ENCODE measurements around the gene CPNE5. TPM values are rescaled to one million over a fixed set of nuclear protein-coding genes. Genes with fewer than 3 reads are reported as not detected.

Gene CPNE5
- total RNA-seq, 1 experiment from 2014 or later: not detected

GRCh38 chr6:36701401-36701991, 137.7 kb downstream of the CPNE5 start:
- BruUV-seq (replicated peaks): no TSS peak
- intact Hi-C loops (cut with micrococcal nuclease; ENCODE audit: unreplicated experiment): loop anchor here (1.0 kb wide), 1 partner anchor 78 kb away; no protein-coding TSS in a partner anchor
- TF ChIP-seq, protein P1, sequence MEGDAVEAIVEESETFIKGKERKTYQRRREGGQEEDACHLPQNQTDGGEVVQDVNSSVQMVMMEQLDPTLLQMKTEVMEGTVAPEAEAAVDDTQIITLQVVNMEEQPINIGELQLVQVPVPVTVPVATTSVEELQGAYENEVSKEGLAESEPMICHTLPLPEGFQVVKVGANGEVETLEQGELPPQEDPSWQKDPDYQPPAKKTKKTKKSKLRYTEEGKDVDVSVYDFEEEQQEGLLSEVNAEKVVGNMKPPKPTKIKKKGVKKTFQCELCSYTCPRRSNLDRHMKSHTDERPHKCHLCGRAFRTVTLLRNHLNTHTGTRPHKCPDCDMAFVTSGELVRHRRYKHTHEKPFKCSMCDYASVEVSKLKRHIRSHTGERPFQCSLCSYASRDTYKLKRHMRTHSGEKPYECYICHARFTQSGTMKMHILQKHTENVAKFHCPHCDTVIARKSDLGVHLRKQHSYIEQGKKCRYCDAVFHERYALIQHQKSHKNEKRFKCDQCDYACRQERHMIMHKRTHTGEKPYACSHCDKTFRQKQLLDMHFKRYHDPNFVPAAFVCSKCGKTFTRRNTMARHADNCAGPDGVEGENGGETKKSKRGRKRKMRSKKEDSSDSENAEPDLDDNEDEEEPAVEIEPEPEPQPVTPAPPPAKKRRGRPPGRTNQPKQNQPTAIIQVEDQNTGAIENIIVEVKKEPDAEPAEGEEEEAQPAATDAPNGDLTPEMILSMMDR (IDR thresholded peaks at IDR 0.05; ENCODE audit: insufficient read depth in 1 of 2, low read depth in 1 of 2, low read length in 1 of 2, severe bottlenecking in 1 of 2, unreplicated experiment in 1 of 2): peak in 1 of 2 experiments; percentile 26
- Mint-ChIP-seq H3K9me3 (ENCODE audit: unreplicated experiment) (no peaks in the 10 kb centered on the region), H3K4me3 (ENCODE audit: unreplicated experiment) (no peak overlapping the region), H3K27ac (ENCODE audit: unreplicated experiment) (no peak overlapping the region), H3K4me1 (ENCODE audit: low read depth, unreplicated experiment) (no peaks in the 10 kb centered on the region), H3K36me3 (ENCODE audit: insufficient read depth, unreplicated experiment) (no peaks in the 10 kb centered on the region), H3K27me3 (ENCODE audit: insufficient read depth, unreplicated experiment) (peaks cover 13% of the 10 kb centered on the region)
- H3K4me3 ChIP-seq (ENCODE audit: low read depth, low read length): no peak overlapping the region
- DNase-seq: no peak
- H3K4me1 ChIP-seq: no peaks in the 10 kb centered on the region
- no peaks in the 10 kb centered on the region for H3K36me3 ChIP-seq (ENCODE audit: control insufficient read depth, insufficient read depth, low read length)
- no peaks in the 10 kb centered on the region for H3K27me3 ChIP-seq (replicated peaks; ENCODE audit: control insufficient read depth, insufficient read depth, low read length)
- ChIA-PET CTCF (no interaction called here), POLR2A (no interaction called here)
- no peaks in the 10 kb centered on the region for H3K9me3 ChIP-seq

GRCh38 chr6:36700831-36701230, 138.4 kb downstream of the CPNE5 start:
- DNase-seq: no peak
- intact Hi-C loops (cut with micrococcal nuclease; ENCODE audit: unreplicated experiment): loop anchor here (1.0 kb wide), 1 partner anchor 78 kb away; no protein-coding TSS in a partner anchor
- H3K4me3 Mint-ChIP-seq (ENCODE audit: unreplicated experiment): no peak overlapping the region
- H3K4me3 ChIP-seq (ENCODE audit: low read depth, low read length): no peak overlapping the region
- ChIA-PET POLR2A (no interaction called here), CTCF (interaction anchor here (0.5 kb wide), 1 partner anchor 73 kb away, joined by 3 read pairs; no protein-coding TSS in a partner anchor)
- H3K27me3 Mint-ChIP-seq (ENCODE audit: insufficient read depth, unreplicated experiment): peaks cover 13% of the 10 kb centered on the region
- H3K27me3 ChIP-seq (replicated peaks; ENCODE audit: control insufficient read depth, insufficient read depth, low read length): no peaks in the 10 kb centered on the region
- BruUV-seq (replicated peaks): no TSS peak
- TF ChIP-seq, protein P1 (IDR thresholded peaks at IDR 0.05; ENCODE audit: insufficient read depth in 1 of 2, low read depth in 1 of 2, low read length in 1 of 2, severe bottlenecking in 1 of 2, unreplicated experiment in 1 of 2): no peak
- no peaks in the 10 kb centered on the region for H3K4me1 ChIP-seq
- no peaks in the 10 kb centered on the region for H3K9me3 ChIP-seq
- no peak overlapping the region for H3K27ac Mint-ChIP-seq (ENCODE audit: unreplicated experiment)
- no peaks in the 10 kb centered on the region for H3K9me3 Mint-ChIP-seq (ENCODE audit: unreplicated experiment)
- H3K36me3 Mint-ChIP-seq (ENCODE audit: insufficient read depth, unreplicated experiment): no peaks in the 10 kb centered on the region
- H3K4me1 Mint-ChIP-seq (ENCODE audit: low read depth, unreplicated experiment): no peaks in the 10 kb centered on the region
- no peaks in the 10 kb centered on the region for H3K36me3 ChIP-seq (ENCODE audit: control insufficient read depth, insufficient read depth, low read length)

DNA sequence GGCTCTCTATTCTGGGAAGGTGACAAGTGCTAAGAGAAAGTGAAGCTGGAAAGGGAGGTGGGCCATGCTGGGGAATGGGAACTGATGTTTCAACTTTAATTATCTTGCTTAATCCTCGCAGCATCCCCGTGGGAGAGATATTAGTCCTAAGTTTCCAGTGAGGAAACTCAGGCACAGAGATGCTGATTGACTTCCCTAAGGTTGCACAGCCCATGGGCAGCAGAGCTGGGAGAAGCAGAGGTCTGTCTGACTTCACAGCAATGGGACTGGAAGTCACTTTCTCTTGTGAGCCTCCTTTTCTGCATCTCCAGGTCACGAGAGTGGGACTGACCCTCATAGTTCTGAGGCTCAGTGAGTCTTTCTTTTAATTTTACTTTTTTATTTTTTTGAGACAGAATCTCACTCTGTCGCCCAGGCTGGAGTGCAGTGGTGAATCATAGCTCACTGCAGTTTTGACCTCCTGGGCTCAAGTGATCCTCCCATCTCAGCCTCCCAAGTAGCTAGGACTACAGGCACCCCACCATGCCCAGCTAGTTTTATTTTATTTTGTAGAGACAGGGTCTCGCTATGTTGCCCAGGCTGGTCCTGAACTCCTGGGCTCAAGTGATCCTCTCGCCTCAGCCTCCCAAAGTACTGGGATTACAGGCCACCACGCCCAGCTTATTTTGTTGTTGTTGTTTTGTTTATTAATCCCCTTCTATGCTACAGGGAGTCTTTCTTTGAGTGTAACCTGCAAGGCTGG, 139.0 kb downstream of the CPNE5 start:
- Mint-ChIP-seq H3K36me3 (ENCODE audit: insufficient read depth, unreplicated experiment) (no peaks in the 10 kb centered on the region), H3K27me3 (ENCODE audit: insufficient read depth, unreplicated experiment) (peaks cover 13% of the 10 kb centered on the region), H3K4me3 (ENCODE audit: unreplicated experiment) (no peak overlapping the region), H3K9me3 (ENCODE audit: unreplicated experiment) (no peaks in the 10 kb centered on the region), H3K27ac (ENCODE audit: unreplicated experiment) (no peak overlapping the region), H3K4me1 (ENCODE audit: low read depth, unreplicated experiment) (no peaks in the 10 kb centered on the region)
- Histone ChIP-seq H3K27me3 (replicated peaks; ENCODE audit: control insufficient read depth, insufficient read depth, low read length) (no peaks in the 10 kb centered on the region), H3K4me1 (no peaks in the 10 kb centered on the region), H3K4me3 (ENCODE audit: low read depth, low read length) (no peak overlapping the region), H3K9me3 (no peaks in the 10 kb centered on the region), H3K36me3 (ENCODE audit: control insufficient read depth, insufficient read depth, low read length) (no peaks in the 10 kb centered on the region)
- intact Hi-C loops (cut with micrococcal nuclease; ENCODE audit: unreplicated experiment): no loop called here
- peak in 1 of 2 experiments; percentile 9 for DNase-seq
- CTCF ChIA-PET: interaction anchor here (0.5 kb wide), 1 partner anchor 72 kb away, joined by 3 read pairs; no protein-coding TSS in a partner anchor
- POLR2A ChIA-PET: no interaction called here
- TF ChIP-seq, protein P1 (IDR thresholded peaks at IDR 0.05; ENCODE audit: insufficient read depth in 1 of 2, low read depth in 1 of 2, low read length in 1 of 2, severe bottlenecking in 1 of 2, unreplicated experiment in 1 of 2): no peak
- BruUV-seq (replicated peaks): no TSS peak
